Cardiac ventricle fibroblast (primary cell): ENCODE results near the gene DCHS1. TPM values are rescaled to one million over a fixed set of nuclear protein-coding genes. Genes with fewer than 3 reads are reported as not detected.

ENCODE experiments used
- total RNA-seq: library from RNA; depleted of rRNA; stranded (reverse); fragments of >200 nt; gene quantifications from 2 replicates; pipeline ENCODE4 v1.2.3, GENCODE V29; 2015

The DCHS1 gene
- total RNA-seq, result 1.6 and 2.0 TPM in 2 replicates

DNA sequence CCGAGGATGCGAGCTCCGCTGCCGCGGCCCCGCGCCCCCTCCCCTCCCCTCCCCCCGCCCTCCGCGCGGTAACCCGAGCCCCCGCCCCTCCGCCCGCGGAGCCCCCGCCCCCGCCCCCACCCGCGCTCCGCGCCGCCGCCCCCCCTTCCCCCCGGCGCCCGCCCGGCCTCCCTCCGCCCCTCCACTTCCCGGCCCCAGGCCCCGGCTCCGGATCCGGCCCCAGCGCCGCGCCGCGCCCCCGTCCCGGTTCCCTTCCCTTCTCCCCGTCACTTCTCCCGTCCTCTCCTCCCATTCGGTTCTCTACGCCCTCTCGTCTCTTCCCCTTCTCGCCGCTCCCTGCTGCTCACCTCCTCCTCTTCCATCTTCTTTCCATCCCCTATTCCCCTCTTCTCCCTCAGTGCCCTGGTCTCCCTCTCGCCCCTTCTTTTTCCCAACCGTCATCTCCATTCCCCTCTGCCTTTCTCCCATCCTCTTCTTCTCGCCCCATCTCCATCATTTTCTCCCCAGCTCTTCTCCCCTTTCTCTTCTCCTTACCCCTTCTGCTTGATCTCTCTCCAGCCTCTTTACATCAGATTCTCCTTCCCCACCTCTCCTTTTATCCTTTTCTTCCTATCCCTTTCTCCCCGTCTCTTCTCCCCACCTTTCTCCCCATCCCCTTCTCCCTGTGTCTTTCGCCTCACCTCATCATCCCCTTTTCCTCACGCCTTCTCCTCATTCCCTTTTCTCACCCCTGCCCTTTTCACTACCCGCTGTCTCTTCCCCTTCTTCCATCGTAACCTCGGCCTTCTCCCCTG lies at the start of gene DCHS1:
Gene DCHS1, minus strand, starts transcription at position 20 of the 794 bp plus-strand sequence. CDS start 14,196 bp downstream, outside the sequence.

DNA sequence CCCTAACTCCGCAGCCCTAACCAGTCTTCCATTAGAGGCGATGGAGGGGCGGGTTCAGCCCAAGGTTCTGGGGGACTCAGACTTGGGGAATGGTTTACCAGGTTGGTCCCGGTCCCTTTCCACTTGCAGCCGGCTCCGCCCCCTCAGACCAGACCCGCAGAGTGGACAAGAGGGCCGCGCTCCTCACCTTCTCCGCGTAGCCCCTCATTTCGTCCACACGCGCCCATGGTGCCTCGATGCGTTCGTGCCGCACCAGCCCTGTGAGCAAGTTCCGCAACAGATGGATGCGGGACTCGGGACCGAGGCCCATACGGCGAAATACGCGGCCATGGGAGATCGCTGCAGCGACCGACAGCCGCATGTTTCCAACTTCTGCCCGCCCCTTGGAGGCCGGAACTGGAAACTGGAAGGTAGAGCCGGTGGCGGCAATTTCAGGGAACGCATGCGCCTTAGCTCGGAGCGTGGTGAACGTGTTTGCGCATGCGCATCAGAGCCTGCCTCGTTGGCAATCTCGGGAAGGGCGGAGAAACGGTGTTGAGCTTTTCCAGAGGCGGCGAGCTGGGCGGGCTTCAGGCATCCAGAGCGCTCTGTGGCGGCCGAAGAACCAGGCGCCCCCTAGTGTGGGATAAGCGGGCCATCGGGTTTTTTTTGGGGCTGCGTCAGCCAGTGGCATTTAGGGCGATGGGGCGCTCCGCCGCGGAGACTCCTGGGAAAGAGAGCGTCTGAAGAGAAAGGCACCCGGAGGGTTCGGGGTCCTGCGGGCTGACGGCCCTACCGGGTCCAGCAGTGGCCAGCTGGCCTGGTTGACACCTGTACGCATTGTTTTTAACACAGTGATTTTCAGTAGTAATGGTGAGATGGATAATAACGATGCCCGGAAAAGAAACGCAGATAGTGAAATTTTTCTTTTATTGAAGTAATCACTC lies 27.6 kb upstream of the DCHS1 start, which contains the start of gene MRPL17:
Gene MRPL17, minus strand, starts transcription at position 405 of the 926 bp plus-strand sequence. Its CDS starts 44 bp downstream, at position 361.

DNA sequence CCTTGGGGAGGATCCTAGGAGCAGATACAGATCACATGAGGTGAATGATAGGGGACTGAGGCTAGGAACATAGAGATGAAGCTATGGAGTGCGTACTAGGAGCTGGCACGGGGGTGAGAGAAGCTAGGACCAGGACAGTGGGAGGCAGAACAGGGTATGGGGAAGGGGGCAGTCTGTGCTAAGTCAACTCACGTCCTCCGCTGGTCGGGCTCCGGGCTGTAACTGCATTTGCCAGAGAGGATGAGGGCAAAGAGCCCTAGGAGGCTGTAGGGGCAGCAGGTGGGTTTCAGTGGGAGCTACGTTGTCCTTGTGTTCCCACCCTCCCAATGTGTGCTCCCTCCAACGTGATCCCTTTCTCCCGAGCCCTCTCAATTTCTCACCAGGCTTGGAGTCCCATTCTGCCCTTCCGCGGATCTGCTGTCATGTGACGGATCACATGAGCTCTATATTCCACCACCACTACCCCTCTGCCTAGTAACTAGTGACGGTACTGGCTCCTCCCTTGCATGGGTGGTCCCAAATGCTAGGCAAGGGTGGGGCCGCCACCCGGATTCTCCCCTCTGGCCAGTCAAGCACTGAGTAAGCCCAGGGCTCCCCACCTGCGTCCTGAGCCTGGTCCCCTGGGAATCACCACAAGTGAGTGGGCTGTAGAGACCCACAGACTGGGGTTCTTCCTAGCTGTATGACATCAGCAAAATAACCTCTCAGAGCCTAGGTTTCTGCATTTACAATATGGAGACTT lies 36.4 kb downstream of the DCHS1 start, which contains the start of gene TPP1:
Gene TPP1, minus strand, starts transcription at position 419 of the 742 bp plus-strand sequence. Its CDS starts 22 bp downstream, at position 397.

GRCh38 chr11:6612213-6613041 lies 43.2 kb downstream of the DCHS1 start, which contains the start of gene TAF10:
TAF10 (minus strand) TSS chr11:6612216; CDS start chr11:6612189, 27 bp downstream.

DNA sequence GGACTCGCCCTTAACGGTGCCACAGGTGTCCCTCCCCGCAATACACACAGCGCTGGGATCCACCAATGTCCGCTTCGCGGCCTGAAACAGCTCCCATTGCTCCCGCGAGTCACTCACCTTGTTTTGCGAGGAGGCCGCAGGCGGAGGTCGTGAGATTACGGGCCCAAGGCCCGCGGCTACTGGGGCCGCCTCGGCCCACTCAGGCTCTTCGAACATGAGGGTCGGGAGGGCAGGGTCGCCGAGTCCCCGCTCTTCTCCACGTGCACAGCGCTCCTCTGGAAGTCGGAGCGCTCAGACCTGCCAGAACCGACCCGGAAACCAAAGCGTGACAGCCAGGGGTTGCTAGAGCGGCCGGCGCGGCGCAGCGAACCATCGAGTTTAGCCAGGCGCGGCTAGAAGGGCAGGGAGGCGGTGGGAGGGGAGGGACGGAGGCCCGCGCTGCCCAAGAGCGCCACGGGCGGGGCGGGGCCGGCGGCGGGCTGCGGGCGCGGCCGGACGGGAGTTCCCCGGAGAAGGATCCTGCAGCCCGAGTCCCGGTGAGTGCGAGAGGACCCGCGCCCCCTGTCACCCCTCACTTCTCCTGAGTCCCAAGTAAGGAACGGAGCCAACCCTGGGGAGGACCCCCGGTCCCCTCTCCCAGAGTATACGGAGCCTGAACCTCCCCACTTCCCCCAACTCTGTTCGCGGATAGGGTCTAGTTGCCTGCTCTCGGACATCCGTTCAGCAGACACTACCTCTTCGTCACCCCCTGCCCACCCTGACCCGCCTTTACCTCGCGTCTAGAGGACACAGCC lies 52.1 kb downstream of the DCHS1 start, which contains the start of the genes ILK and RRP8:
Gene ILK, plus strand, starts transcription at position 488 of the 794 bp plus-strand sequence. CDS start 498 bp downstream, outside the sequence.
Gene RRP8, minus strand, starts transcription at position 330 of the 794 bp plus-strand sequence. Its CDS starts 114 bp downstream, at position 216.

Other genes with a start within 250 kb of the DCHS1 start
- gene APBB1, start 236.7 kb downstream of the DCHS1 start, total RNA-seq, result 20.8 and 21.2 TPM in 2 replicates
- 0.29 TPM in 1 of 2 replicates, not detected in the other for gene HPX, start 214.8 kb downstream of the DCHS1 start, total RNA-seq
- gene TRIM3, start 181.9 kb downstream of the DCHS1 start, total RNA-seq, result 10.4 and 12.2 TPM in 2 replicates
- 39.4 and 45.2 TPM in 2 replicates for gene ARFIP2, start 174.5 kb downstream of the DCHS1 start, total RNA-seq
- 19.1 and 31.7 TPM in 2 replicates for gene TIMM10B, start 174.3 kb downstream of the DCHS1 start, total RNA-seq
- gene DNHD1, start 158.5 kb downstream of the DCHS1 start, total RNA-seq, result 1.4 and 2.3 TPM in 2 replicates
- gene RRP8, start 52.2 kb downstream of the DCHS1 start, total RNA-seq, result 6.7 and 14.0 TPM in 2 replicates
- gene ILK, start 52.0 kb downstream of the DCHS1 start, total RNA-seq, result 83.9 and 93.4 TPM in 2 replicates
- 57.7 and 71.8 TPM in 2 replicates for gene TAF10, start 43.6 kb downstream of the DCHS1 start, total RNA-seq
- 82.0 and 93.0 TPM in 2 replicates for gene TPP1, start 36.4 kb downstream of the DCHS1 start, total RNA-seq
- gene MRPL17, start 27.5 kb upstream of the DCHS1 start, total RNA-seq, result 36.9 and 60.1 TPM in 2 replicates
- not detected in 2 replicates for gene OR2AG2, start 116.2 kb upstream of the DCHS1 start, total RNA-seq
- gene OR2AG1, start 127.2 kb upstream of the DCHS1 start, total RNA-seq, result not detected in 2 replicates
- gene OR6A2, start 143.9 kb upstream of the DCHS1 start, total RNA-seq, result 0.06 TPM in 1 of 2 replicates, not detected in the other
- gene OR10A5, start 189.9 kb upstream of the DCHS1 start, total RNA-seq, result not detected in 2 replicates
- not detected in 2 replicates for gene OR10A2, start 207.2 kb upstream of the DCHS1 start, total RNA-seq
- not detected in 2 replicates for gene OR10A4, start 220.8 kb upstream of the DCHS1 start, total RNA-seq
- not detected in 2 replicates for gene OR2D2, start 236.7 kb upstream of the DCHS1 start, total RNA-seq